NB4 (cell line): ENCODE results near the gene RRAS.

ENCODE experiments used
- DNase-seq: peaks from one replicate; pipeline ENCODE4 v3.0.0; 2010; ENCODE audit warnings: low read depth
- H3K4me3 ChIP-seq: one replicate; pipeline ENCODE4 v1.5.1; 2011; ENCODE audit warnings: mild to moderate bottlenecking, low read depth, low read length, moderate library complexity
- CTCF ChIP-seq: IDR thresholded peaks from one replicate; pipeline ENCODE4 v1.5.1; 2012; ENCODE audit warnings: low read depth, low read length
- MAX ChIP-seq: IDR thresholded peaks from 2 replicates; pipeline ENCODE4 v1.6.1; 2011; ENCODE audit warnings: low read depth, low read length
- MYC ChIP-seq: IDR thresholded peaks from 2 replicates; pipeline ENCODE4 v1.6.1; 2011; ENCODE audit warnings: low read depth, low read length
- POLR2A ChIP-seq: IDR thresholded peaks from 2 replicates; pipeline ENCODE4 v1.6.1; 2011; ENCODE audit warnings: mild to moderate bottlenecking; ENCODE audit not compliant: insufficient read length; ENCODE audit errors: extremely low read depth

Gene RRAS

GRCh38 chr19:49587227-49587626 lies 52.7 kb downstream of the RRAS start:
- TF ChIP-seq CTCF (no peak), MAX (no peak), MYC (no peak), POLR2A (no peak)
- no peak for DNase-seq
- no peak overlapping the region for H3K4me3 ChIP-seq
